CD4-positive, alpha-beta T cell treated with Interleukin-17A for 4 hours (primary cell): Measurements from ENCODE around the gene ARID1B.

Experiments used
- DNase-seq: peaks from one replicate; pipeline ENCODE4 v3.0.0-alpha.2; 2020; ENCODE audit warnings: mixed read lengths

Gene ARID1B

DNA sequence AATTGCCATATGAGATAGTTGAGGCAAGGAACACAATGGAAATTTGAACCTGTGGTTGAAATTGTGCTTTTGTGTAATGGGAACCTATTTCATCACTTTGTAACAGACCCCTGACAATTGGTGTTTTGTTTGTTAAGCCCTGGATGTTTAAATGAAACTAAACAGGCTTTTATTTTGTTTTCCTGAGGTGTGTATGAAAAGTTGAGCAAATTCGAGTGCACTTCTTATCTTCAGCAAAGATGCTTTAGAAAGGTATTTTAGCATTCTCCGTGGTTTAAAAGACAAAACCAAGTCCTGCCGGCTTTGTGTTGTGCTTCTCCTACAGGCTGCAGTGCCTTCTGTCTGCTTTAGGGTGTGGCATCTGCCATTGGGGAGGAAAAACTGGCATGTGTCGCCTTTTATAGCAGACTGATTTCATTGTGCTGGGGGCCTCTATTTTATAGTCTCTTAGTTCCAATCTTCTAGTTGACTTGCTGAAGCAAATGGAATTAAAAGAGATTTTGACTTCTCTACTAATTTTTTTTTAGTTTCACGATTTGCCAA lies 2.2 kb upstream of the ARID1B start:
- no peak for DNase-seq

GRCh38 chr6:156775717-156776116 lies 1.5 kb upstream of the ARID1B start:
- DNase-seq = no peak

- peak; percentile 38 for DNase-seq
Measured at GRCh38 chr6:156776470-156776839, 723 bp upstream of the ARID1B start.

GRCh38 chr6:156777577-156778453 lies 637 bp downstream of the ARID1B start:
- peak; percentile 75 for DNase-seq

DNA sequence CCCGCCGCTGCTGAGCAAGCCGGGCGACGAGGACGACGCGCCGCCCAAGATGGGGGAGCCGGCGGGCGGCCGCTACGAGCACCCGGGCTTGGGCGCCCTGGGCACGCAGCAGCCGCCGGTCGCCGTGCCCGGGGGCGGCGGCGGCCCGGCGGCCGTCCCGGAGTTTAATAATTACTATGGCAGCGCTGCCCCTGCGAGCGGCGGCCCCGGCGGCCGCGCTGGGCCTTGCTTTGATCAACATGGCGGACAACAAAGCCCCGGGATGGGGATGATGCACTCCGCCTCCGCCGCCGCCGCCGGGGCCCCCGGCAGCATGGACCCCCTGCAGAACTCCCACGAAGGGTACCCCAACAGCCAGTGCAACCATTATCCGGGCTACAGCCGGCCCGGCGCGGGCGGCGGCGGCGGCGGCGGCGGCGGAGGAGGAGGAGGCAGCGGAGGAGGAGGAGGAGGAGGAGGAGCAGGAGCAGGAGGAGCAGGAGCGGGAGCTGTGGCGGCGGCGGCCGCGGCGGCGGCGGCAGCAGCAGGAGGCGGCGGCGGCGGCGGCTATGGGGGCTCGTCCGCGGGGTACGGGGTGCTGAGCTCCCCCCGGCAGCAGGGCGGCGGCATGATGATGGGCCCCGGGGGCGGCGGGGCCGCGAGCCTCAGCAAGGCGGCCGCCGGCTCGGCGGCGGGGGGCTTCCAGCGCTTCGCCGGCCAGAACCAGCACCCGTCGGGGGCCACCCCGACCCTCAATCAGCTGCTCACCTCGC lies 1.5 kb downstream of the ARID1B start:
- DNase-seq = peak; percentile 63

- DNase-seq = peak; percentile 67
Measured at GRCh38 chr6:156779206-156780094, 2.3 kb downstream of the ARID1B start.

DNA sequence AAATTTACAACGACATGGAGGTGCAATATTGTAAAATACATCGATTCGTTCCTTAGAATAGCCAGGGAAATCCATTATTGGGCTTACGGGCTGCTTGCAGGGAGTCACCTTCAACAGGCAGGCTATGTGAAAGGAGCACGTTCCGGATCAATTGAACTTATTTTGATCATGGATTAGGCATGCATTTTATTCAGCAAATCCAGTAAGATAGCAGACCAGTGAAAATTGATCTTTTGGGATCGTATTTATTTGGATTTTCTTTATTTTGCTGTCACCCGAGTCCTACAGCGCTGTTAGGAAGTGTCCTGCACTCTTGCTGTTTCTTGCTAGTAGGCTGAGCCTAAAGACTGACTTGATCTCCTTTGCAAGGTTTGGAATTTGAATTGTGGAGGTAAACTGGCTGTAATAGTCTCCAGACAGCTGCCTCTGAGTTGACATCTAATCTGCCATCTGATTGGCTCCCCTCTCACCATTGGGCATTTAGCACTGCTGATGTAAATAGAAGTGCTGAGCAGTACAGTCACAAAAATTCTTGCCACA lies 3.0 kb downstream of the ARID1B start:
- DNase-seq = peak; percentile 59

- DNase-seq = no peak
Measured at GRCh38 chr6:156780962-156781853, 4.0 kb downstream of the ARID1B start.

GRCh38 chr6:156781861-156782631 lies 4.9 kb downstream of the ARID1B start:
- no peak for DNase-seq

DNA sequence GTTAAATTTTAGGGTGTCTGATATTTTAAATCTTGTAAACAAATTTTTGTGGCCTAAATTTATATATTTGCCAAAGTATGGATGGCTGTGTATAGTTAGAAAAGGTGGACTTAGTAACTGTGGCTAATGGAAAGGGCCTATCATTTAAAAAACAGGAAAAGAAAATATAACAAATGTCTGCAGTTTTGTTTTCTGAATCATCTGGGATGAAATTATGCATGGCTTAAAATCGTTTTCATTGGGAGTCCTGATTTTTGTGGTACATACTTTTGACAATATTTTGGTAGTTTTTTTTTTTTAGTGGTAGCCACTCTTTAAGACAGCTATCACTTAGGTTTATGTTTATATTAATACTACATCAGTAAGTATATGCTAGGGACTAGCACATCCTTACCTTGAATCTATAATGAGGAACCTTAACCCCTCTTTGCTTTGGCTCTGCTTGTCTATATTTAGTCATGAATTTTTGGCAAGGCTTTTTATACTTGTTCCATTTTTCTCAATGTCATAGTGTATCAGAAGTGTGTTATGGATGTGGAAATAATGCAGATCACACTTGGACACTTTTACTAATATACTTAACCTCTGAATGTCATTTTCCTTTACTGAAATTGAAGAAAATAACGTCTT lies 5.6 kb downstream of the ARID1B start:
- DNase-seq = no peak

- no peak for DNase-seq
Measured at GRCh38 chr6:156783958-156784357, 6.8 kb downstream of the ARID1B start.

DNA sequence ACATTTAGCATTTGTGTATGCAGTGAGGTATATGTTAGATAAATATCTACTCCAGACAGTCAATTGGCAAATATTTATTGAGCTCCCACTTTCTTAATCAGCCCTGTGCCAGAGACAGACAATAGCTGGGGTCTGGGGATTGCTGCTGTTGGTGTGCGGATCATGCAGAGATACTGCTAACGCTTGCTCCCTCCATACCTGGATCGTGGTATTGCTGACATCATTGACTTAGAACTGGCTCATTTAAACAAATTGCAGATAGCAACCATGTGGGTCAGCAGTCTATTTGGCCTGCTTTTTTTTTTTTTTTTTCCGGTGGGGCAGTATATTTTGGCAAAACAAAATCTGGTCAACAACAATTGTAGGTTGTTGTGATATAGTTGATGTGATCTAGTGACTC lies 9.5 kb downstream of the ARID1B start:
- no peak for DNase-seq

DNA sequence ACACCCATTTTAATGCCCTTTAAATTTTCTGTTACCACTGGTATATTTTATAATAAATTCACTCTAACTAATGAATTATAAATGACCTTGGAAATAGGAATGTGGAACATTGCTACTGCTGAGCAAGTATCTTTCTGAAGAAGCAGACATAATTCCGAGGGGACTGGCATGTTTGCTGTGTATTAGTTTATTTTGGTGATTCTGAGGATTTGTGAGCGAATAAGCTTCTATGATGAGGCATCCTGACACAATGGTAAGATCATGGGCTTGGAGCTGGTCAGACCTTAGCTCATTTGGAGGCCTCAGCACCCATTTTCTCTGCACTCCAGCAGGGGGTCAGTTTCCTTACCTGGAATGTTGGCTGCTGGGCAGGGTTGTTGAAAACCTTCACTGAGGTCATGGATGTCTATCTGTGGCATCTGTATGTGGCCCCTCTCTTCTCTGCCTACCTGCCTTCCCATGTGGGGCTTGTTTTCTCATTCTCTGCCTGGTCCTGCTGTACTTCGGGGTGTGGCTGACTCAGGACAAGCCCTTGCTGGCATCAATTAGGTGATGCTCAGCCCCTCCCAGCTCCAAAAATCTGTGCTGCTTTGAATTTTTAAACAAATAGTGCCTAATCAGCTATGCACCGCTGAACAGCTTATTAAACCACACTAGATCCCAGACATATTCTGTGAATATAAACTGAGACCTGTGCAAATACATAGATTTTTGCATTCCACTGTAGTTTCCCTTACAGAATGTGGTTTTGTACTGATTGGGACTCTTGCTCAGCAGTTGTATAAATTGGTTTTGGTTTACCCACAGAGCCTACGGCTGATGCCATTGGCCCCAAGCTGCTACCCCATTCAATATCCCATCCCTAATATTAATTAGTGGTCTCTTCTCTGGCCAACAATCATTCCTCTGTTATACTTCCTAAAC lies 10.7 kb downstream of the ARID1B start:
- DNase-seq = no peak

DNA sequence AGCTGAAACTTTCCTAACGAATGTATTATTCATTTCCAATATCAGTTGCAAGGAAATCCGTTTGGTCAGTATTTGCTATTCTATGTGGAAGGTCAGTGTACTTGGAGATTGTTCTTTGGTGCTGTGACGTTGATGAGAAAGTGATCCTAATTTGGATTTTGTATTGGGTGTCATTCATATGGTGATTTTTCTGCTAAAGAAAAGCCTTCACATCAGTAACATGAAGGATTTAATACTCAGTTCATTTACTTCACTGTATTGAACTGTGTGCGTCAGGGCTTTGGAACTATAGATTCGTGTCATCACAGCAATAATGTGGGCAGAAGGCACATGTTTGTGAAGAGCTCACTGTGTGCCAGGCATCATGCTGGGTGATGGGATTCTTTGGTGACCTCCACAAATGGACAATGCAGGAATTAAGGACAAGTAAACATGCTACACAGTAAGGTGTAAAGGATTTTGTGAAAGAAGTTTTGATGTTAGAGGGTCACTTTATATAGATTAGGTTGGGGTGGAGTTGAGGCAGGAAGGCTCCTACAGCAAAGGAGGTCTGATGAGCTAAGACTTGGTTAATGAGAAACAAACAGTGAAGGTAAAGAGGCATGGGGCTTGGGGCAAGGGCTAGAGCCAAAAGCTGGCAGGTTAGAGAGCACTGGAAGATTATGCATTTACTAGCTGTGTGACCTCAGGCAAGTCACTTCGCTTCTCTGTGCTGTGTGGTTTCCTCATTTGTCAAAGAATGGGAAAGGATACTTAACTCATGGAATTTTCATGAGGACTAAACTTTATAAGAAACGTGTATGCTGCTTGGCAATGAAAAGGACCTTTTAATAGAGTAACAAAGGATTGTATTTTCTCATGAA lies 12.1 kb downstream of the ARID1B start:
- DNase-seq = no peak

DNA sequence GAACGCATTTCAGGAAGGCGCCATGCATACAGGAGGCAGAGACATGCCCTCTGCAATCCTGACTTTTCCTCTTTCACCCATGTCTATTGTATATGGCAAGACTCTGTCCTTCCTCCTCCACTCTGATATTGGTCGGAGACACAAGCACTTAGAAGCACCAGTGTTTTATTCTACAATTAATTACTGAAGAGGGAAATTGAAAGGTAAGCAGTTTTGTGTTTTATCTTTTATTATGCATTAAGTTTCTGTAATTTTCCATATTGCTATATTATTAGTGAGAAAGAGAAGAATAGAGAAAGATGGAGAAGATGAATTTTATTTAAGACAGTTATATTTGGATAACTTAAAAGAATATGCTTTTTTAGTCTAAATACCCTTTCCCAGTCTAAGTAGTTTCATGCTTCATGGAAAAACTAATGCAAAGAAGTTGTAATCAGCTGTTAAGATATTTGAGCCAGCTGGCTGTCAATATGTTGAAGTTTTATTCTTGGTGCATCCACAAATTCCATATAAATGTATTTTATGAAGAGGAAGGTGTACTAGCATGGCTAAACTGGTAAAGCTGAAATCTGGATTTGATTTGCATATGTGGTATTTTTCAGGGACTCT lies 13.6 kb downstream of the ARID1B start:
- no peak for DNase-seq

DNA sequence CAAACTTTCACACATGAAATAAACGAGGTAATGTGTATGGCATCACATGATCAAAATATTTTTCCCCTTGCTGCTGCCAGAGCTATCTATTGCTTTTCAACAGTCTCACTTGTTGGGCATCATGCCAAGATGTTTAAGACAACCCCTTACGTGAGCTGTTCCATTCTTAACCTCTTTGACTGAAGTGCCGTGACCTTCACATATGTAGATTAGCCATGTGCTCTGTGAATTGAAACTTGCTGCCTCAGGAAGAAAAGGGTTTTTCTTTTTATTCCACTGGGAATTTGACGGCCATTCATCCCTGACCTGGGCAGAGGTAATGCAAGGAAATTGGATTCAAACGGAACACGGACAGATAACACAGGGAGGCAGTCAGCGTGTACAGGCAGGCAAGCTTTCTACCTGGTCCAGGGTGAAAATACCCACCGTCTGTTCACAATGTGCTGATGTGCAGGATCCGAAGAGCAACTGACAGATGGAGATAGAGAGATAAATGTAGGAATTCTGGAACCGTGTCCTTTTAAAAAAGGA lies 14.2 kb downstream of the ARID1B start:
- peak; percentile 39 for DNase-seq

- DNase-seq = no peak
Measured at GRCh38 chr6:156793200-156793599, 16.0 kb downstream of the ARID1B start.
